ENCODE data around the gene IL17B.
A peak's percentile ranks its signal among the peaks of the same experiment; 100 is the strongest.

The IL17B gene

DNA sequence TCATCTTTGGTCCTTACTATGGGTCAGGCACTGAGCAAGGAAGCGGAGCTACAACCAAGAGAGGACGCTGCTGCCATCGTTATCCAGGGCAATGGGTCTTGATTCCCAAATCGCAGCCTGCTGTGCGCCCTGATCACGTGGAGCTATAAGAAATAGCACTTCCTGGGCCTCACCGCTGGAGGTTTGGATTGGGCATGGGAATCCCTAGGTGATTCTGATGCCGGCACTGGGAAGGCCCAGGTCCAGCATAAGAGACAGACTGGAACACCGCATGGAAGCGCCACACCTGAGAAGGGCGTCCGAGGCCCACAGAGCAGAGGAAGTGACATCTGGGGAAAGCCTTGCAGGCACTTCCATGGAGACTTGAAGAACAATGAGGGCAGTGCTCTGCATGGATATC, 3.0 kb downstream of the IL17B start:
- no peak for DNase-seq

GRCh38 chr5:149375434-149375833, 3.7 kb downstream of the IL17B start:
- no peak for DNase-seq

- no peak for DNase-seq
Measured at GRCh38 chr5:149374801-149375200, 4.3 kb downstream of the IL17B start.

DNA sequence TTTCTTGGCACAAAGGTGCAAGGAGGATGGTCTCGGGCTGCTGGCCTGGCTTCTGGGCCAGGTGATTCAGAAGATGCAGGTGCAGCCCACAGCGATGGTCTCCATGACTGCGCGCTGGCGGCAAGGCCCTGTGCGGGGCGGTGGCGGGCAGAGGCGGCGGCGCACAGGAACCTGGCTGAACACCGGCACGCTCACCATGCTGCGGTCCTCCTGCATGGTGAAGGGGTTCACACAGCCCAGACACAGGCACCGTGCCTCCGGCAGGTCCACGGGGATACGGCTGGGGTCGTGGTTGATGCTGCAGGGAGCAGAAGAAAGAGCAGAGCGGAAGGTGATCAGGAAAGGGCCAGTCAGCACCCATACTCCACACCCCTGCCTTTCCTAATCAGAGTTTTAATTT, 4.8 kb downstream of the IL17B start:
- no peak for DNase-seq

GRCh38 chr5:149372932-149373331, 6.2 kb downstream of the IL17B start:
- no peak for DNase-seq

GRCh38 chr5:149372076-149372795, 6.9 kb downstream of the IL17B start:
- no peak for DNase-seq

DNA sequence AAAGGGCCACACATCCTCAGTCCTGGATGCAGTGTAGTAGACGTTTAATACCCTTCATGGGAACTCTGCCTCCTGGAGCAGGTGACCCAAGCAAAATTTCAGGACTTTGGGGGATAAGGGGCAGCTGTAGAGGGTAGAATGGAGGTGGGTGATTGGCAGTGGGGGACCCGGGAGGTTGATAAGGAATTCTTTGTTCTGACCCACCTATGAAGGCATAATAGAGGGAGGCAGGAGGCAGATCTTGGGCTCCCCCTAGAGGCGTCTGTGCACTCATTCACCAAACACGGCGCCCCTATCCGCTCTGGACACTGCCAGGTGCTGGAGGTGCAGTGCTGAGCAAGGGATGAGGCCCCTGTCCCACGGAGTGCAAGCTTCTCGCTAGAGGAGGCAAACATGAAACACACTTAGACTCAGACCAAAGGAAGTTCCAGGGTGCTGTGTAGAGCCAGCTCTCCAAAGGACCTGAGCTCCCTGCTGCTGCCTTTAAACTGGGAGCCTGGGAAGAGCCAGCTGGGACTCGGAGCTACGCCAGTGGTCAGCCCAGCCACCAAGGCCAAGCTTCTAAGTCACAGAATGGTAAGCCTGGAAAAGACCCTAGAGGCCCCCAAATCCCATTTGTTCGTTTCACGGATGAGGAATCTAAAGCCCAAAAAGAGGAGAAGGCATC, 7.7 kb downstream of the IL17B start:
- DNase-seq: peak; percentile 17

DNA sequence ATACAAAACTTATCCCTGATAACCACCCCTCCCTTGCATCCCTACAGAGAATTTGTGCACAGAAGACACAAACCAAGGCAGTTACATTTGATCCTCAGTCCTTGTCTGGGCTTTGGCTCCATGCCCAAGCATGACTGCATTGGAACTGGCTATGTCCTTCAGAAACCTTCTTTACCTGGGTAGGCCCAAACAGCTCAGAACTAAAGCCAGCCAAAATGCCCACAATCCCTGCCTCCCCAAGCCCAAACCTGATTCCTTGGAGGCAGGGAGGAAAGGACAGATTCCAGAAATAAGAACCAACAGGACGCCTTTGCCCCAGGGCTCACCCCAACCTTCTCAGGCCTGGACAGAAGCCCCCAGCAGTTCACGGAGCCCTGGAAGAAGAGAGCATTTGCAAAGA, 8.2 kb downstream of the IL17B start:
- no peak for DNase-seq

GRCh38 chr5:149367972-149368645, 11.0 kb downstream of the IL17B start:
- DNase-seq: no peak

- peak; percentile 34 for DNase-seq
Measured at GRCh38 chr5:149367249-149367971, 11.7 kb downstream of the IL17B start.

DNA sequence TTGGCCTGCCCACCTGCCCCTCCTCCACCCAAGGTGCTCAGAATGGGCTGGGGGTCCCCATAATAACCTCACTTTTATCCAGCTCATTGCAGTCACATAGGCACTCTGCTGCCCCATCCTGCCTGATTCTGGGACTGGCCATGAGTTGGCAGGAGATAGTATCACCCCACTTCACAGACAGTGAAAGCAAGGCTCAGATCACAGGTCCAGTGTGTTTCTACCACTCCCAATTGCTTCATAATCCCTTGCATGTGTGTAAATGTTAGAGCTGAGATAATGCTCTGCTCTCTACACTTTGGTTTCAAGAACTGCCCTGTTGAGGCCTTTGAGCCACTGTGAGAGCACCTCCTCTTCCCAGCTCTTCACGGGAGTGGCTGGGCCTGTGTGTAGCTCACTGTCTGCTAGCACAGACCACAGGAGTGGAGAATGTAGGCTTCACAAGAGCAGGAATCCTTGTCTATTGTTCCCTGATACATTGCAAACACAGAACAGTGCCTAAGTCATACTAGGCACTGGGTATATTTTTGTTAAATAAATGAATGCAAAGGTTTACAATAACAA, 12.8 kb downstream of the IL17B start:
- DNase-seq: no peak

DNA sequence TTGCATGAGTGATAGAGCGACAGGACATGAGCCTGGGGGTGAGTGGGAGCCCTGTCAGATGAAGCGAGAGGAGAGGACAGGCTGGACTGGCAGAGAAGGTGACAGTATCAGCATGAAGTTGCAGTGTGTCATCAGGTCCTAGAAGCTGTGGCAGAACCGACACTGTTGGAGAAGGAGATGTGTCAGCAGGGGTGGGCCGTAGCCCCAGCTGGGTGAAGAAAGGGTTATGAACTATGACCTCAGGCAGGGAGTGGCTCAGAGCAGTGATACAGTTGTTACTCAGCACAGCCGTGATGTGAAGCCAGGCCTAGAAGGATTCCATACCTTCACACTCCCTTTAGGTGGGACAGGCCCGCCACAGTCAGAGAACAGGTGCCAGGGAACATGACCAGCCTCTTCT, 13.7 kb downstream of the IL17B start:
- no peak for DNase-seq

- no peak for DNase-seq
Measured at GRCh38 chr5:149364719-149365118, 14.4 kb downstream of the IL17B start.

DNA sequence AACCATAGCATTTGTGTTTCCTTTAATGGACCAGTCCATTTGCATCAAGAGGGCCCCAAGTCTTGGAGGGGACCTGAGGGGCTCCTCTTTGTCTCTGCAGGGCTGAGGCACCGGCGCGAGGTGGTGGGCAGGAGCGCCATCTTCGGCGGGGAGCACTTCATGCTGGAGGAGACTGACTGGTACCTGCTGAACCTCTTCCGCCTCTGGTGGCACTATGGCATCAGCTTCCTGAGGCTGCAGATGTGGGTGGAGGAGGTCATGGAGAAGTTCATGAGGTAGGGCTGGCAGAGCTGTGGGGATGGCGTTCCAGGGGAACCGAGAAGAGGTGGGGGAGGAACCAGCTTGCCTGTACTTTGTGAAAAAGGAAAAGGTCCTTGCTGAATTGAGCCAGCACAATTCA, 15.2 kb downstream of the IL17B start:
- no peak for DNase-seq

GRCh38 chr5:149363358-149363757, 15.7 kb downstream of the IL17B start:
- peak; percentile 33 for DNase-seq

DNA sequence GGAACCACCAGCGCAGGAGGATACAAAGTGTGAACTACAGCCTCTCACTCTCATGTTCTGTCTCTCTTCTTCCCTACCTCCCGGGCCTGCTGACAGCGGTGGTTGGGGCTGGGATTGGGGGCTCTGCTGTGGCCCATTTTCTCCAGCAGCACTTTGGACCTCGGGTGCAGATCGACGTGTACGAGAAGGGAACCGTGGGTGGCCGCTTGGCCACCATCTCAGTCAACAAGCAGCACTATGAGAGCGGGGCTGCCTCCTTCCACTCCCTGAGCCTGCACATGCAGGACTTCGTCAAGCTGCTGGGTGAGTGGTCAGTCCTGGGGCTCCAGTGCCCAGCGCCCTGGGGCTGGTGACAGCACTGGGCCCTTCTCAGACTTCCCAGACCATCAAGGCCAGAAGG, 16.6 kb downstream of the IL17B start:
- DNase-seq: no peak

DNA sequence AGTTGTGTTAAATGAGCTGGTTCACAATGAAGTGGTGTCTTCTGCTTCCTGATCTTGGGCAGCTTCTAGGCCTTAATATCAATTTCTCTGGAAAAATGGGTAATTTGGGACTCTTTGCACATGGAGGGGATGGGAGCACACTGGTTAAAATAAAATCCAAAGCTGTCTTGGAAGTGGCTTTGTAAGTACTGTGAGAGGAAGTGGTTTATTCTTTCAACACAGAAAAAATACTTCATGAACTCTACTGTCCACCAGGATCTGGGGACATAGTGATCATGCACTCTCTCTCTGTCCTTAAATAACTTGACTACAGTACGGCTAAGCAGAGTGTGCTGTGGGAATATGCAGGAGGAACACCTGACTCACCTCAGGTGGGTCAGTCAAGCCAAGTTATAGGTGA, 18.8 kb downstream of the IL17B start:
- no peak for DNase-seq

DNA sequence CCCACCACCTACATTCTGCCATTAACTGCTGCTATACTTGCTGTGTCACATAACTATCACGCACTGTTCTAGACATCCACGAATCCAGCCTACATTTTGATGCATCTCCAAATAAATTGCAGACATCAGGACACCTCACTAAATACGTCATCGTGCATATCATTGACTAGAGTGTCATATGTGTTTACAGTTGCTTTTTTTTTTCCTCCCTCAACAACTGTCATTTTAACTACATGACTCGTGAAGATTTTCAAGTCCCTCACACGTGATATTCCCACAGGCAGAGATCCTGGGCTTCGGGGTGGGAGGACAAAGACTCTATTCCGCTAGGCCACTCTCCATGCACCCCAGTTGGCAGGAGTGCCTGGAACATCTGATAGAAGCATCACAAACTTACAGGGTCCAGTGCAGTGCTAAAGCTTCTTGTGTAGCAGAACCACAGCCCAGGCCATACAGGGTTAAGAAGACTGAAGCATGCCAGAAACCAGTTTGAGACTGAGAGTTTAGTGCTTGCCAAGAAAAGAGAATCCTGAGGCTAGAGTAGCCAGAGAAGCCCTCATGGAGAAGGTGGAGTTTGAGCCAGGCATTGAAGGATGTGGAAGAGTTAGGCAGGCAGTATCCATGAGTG, 20.1 kb downstream of the IL17B start:
- DNase-seq: no peak

DNA sequence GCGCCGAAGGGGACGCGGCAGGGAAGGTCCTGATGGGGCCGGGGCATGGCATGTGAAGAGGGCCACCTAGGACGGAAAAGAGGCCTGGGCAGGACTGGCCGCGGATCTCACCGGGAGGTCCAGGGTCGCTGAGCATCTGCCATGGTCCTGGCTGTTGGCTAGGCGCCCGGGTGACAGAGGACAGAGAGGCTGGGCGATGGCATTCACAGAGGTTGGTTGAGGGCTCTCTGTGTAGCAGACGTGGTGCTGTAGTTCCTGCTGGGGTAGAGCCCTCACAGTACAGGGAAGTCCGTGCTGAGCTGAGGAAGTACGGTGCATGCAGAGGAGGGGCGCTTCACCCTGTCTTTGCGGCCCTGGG, 20.8 kb downstream of the IL17B start:
- DNase-seq: peak; percentile 22

GRCh38 chr5:149357370-149358293, 21.5 kb downstream of the IL17B start, which contains the start of gene PCYOX1L:
TSS of gene PCYOX1L (plus strand) at chr5:149358046. CDS start at chr5:149358069, 23 bp downstream.
- DNase-seq: peak; percentile 94

DNA sequence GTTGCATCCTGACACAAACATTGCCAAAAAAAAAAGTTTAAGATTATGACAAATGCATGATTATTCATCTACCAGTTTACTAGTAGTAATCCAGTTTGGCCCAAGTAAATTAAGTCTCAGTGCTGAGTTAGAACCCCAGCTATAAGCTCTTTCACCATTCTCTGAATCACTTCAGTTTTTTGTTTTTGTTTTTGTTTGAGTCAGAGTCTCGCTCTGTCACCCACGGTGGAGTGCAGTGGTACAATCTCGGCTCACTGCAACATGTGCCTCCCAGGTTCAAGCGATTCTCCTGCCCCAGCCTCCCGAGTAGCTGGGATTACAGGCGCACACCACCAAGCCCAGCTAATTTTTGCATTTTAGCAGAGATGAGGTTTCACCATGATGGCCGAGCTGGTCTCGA, 22.7 kb downstream of the IL17B start:
- no peak for DNase-seq

GRCh38 chr5:149355688-149356087, 23.4 kb downstream of the IL17B start:
- DNase-seq: no peak

All from GDM1 (cell line).